ENCODE data around the gene PPFIBP1.
A peak's percentile ranks its signal among the peaks of the same experiment; 100 is the strongest.

The PPFIBP1 gene

DNA sequence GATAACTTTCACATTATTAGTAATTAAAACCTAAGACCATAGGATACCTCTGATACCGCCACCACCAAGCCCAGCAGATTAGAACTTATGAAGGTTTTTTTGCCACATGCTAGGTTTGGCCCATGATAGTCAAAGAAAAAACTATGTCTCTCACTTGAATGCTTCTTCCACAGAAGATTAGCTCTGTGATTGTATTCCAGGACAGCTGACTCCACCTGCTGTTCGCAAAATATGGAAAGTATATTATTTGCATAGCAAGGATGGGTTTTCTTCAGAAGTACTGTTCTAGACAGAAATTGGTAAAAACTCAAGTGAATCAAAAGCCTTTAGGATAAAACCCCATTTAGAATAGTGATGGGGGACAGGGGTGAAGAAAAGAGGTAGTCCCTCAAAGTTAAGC is 42.2 kb downstream of the PPFIBP1 start:
- DNase-seq (ENCODE audit: low spot score) (no peak), ATAC-seq (ENCODE audit: low read depth) (no peak)
- no peak for TF ChIP-seq CTCF (IDR thresholded peaks at IDR 0.05; ENCODE audit: poor library complexity, severe bottlenecking)

GRCh38 chr12:27566626-27567025 is 42.6 kb downstream of the PPFIBP1 start:
- no peak for DNase-seq (ENCODE audit: low spot score)
- no peak for TF ChIP-seq CTCF (IDR thresholded peaks at IDR 0.05; ENCODE audit: poor library complexity, severe bottlenecking)
- no peak for ATAC-seq (ENCODE audit: low read depth)

More for the DNA sequence above, 42.2 kb downstream of the PPFIBP1 start:
- Histone ChIP-seq H3K9me3 (ENCODE audit: severe bottlenecking) (no peaks in the 10 kb centered on the region), H3K4me1 (ENCODE audit: insufficient read depth, poor library complexity, severe bottlenecking) (peaks cover 6% of the 10 kb centered on the region), H3K27ac (ENCODE audit: poor library complexity, severe bottlenecking) (no peak overlapping the region), H3K4me3 (ENCODE audit: severe bottlenecking) (no peak overlapping the region), H3K27me3 (ENCODE audit: insufficient read depth, poor library complexity, severe bottlenecking) (no peaks in the 10 kb centered on the region), H3K36me3 (ENCODE audit: low read depth) (no peaks in the 10 kb centered on the region)

DNA sequence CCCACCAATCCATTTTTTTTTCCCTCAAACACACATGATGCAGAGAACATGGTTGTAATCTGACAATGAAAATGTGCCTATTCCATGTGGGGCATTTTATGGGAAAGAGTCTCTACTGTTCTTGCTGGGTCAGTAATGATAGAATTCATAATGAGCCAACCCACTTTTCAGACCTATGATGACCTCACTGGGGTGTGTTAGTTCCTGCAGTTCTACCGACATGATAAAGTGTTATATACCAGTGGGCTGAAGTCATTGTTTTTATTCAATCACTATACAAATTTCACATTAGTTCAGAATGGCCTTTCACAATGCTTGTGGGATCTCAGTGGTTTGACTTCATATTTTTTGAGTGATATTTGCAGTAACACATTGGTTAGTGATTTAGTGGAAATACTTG is 47.5 kb downstream of the PPFIBP1 start:
- ATAC-seq (ENCODE audit: low read depth) (peak; percentile 57; the same call in 2 of the 3 replicates), DNase-seq (ENCODE audit: low spot score) (no peak)
- no peak for TF ChIP-seq CTCF (IDR thresholded peaks at IDR 0.05; ENCODE audit: poor library complexity, severe bottlenecking)
- Histone ChIP-seq H3K27me3 (ENCODE audit: insufficient read depth, poor library complexity, severe bottlenecking) (no peaks in the 10 kb centered on the region), H3K27ac (ENCODE audit: poor library complexity, severe bottlenecking) (peak overlapping the region; percentile 74), H3K9me3 (ENCODE audit: severe bottlenecking) (no peaks in the 10 kb centered on the region), H3K4me3 (ENCODE audit: severe bottlenecking) (no peak overlapping the region), H3K4me1 (ENCODE audit: insufficient read depth, poor library complexity, severe bottlenecking) (peaks cover 43% of the 10 kb centered on the region), H3K36me3 (ENCODE audit: low read depth) (no peaks in the 10 kb centered on the region)

More at GRCh38 chr12:27566626-27567025, 42.6 kb downstream of the PPFIBP1 start:
- H3K4me1 ChIP-seq (ENCODE audit: insufficient read depth, poor library complexity, severe bottlenecking), result peaks cover 11% of the 10 kb centered on the region
- H3K36me3 ChIP-seq (ENCODE audit: low read depth), result no peaks in the 10 kb centered on the region
- H3K27ac ChIP-seq (ENCODE audit: poor library complexity, severe bottlenecking), result no peak overlapping the region
- no peaks in the 10 kb centered on the region for H3K9me3 ChIP-seq (ENCODE audit: severe bottlenecking)
- no peak overlapping the region for H3K4me3 ChIP-seq (ENCODE audit: severe bottlenecking)
- H3K27me3 ChIP-seq (ENCODE audit: insufficient read depth, poor library complexity, severe bottlenecking), result no peaks in the 10 kb centered on the region

- Histone ChIP-seq H3K9me3 (ENCODE audit: severe bottlenecking) (no peaks in the 10 kb centered on the region), H3K27ac (ENCODE audit: poor library complexity, severe bottlenecking) (peak overlapping the region; percentile 74), H3K4me1 (ENCODE audit: insufficient read depth, poor library complexity, severe bottlenecking) (peaks cover 43% of the 10 kb centered on the region), H3K4me3 (ENCODE audit: severe bottlenecking) (no peak overlapping the region), H3K27me3 (ENCODE audit: insufficient read depth, poor library complexity, severe bottlenecking) (no peaks in the 10 kb centered on the region), H3K36me3 (ENCODE audit: low read depth) (no peaks in the 10 kb centered on the region)
- ATAC-seq (ENCODE audit: low read depth) (no peak), DNase-seq (ENCODE audit: low spot score) (no peak)
- no peak for TF ChIP-seq CTCF (IDR thresholded peaks at IDR 0.05; ENCODE audit: poor library complexity, severe bottlenecking)
Measured at GRCh38 chr12:27572486-27573255, 48.7 kb downstream of the PPFIBP1 start.

- DNase-seq (ENCODE audit: low spot score) (no peak), ATAC-seq (ENCODE audit: low read depth) (peak; percentile 31; the same call in 1 of the 3 replicates)
- H3K4me1 ChIP-seq (ENCODE audit: insufficient read depth, poor library complexity, severe bottlenecking), result peaks cover 43% of the 10 kb centered on the region
- TF ChIP-seq CTCF (IDR thresholded peaks at IDR 0.05; ENCODE audit: poor library complexity, severe bottlenecking), result no peak
- H3K27me3 ChIP-seq (ENCODE audit: insufficient read depth, poor library complexity, severe bottlenecking), result no peaks in the 10 kb centered on the region
- H3K27ac ChIP-seq (ENCODE audit: poor library complexity, severe bottlenecking), result peak overlapping the region; percentile 74
- H3K36me3 ChIP-seq (ENCODE audit: low read depth), result no peaks in the 10 kb centered on the region
- H3K9me3 ChIP-seq (ENCODE audit: severe bottlenecking), result no peaks in the 10 kb centered on the region
- no peak overlapping the region for H3K4me3 ChIP-seq (ENCODE audit: severe bottlenecking)
Measured at GRCh38 chr12:27573972-27574371, 50.0 kb downstream of the PPFIBP1 start.

Measured in RWPE2 (cell line).